8988T (cell line): ENCODE data around the gene RIOX2.

Source experiments
- DNase-seq: peaks from one replicate; pipeline ENCODE4 v3.0.0; 2011

RIOX2 gene

DNA sequence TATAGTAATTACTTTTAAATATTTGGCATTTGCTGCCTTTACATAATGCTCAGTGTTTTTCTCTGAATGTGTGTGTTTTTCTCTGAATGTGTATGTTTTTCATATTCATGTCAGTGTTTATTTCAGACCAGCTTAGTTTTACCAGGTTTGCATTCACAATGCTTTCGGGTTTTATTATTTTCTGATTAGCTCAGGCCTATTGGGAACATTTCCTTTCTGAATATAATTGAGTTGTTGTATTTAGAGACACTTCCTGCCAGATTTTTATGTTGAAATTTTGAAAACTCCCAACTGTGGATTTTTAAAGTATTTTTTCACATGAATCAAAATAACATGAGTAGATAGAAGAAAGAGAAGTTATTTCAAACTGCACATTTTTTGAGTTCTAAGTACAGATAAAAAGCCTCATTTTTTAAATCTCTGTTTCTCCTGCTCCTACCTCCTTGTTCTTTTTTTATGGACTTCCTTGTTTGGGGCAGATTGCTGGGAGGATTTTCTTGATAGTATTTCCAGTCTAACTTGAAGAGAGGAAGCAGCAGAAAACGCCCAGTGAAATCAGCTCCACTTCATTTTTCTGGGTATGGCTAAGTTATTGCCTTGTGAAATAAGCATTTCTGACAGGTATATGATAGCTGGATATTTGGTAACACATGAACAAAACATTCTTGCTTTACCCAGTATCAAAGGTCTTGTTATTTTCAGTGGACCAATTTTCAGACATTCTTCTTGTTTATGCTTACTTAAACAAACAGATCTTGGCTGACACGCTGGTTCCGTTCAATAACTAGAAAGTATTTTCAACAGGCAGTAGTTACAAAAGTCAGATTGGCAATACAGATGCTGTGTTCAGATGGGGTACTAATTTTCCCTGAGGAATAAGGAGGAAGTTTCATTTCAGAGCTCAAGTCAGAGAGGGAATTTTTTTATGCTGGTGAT is 70.7 kb downstream of the RIOX2 start:
- no peak for DNase-seq

DNA sequence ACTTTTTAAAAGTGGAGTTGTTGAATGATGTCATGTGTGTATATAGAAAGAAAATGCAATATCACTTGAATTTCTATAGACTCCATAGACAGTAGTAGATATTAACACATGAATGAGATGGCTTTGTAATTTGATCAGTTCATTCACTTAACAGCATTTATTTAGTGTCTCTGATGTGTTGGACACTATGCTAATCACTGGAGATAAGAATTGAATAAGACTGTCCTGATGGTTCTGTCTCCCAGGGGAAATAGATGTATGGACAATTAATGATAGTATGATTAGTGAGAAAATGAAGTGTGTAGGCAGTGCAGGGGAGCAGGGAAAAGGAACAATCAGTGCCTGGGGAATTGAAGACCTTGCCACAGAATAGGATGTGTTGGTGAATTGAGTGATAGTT is 72.9 kb downstream of the RIOX2 start:
- DNase-seq, result no peak

DNA sequence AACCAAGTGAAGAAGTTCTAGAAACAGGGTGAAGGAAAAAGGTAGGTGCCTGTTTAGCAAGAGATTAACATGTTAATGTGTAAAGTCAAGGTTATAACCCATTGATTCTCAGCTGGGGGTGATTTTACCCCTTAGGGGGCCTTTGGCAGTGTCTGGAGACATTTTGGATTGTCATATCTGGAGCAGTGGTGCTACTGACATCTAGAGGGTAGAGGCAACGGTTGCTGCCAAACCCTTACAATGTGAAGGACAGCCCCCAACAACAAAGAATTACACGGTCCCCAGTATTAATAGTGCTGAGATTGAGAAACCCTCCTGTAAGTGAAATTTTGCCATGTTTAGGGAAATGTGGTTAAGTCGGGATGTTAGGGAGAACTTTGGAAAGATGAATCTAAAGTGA is 75.7 kb downstream of the RIOX2 start:
- no peak for DNase-seq

DNA sequence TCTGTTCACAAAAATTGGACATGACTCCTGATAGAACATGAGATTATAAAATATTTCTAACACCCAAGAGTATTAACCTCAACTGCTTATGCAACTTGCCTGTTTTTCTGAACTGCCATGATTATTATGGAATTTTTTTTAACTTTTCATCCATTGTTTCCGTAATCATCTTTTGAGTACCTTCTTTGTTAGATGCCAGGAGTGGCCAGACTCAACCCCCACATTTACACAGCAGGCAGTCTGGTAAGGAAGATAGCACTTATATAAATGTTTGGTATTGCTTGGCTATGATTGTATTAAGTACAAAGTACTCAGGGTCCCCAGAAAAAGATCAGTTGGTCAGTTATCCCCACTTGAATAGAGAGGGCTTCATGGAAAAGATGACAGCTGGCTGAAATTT is 76.1 kb downstream of the RIOX2 start:
- no peak for DNase-seq

DNA sequence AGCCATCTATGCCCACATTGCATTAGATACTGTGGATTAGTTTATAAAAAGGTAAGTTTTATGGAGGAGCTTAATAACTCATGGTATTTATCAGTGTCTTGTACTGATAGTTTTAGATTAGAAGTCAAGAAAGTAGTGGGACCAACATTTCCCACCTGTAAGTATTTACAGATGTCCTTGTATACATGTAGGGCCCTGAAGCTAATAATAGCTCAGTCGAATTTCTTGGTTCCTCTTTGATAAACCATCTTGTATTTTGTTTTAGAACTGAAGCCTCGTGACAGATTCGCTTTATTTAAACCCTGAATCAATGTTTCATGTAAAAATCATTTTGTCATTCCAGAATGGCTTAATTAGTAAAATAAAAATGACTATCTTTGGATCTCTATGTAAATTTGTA is 77.0 kb downstream of the RIOX2 start:
- no peak for DNase-seq

DNA sequence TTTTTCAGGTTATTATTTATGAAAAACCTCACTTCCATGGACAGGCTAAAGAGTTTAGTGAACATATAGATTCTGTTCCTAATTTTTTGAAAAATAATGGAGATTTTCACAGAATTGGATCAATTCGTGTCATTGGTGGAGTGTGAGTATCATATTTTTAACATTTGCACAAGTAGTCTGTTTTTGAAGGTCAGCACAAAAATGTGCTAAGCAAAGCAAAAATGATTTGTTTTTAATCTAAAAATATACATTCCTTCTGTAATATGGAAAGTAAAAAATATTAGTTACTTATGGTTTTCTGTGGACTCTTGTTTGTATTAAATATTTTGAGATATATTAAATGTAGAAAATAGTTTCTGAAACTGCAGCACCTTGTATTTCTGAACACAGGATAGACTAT is 79.4 kb downstream of the RIOX2 start:
- DNase-seq, result no peak
